Stimulated activated CD4-positive, alpha-beta T cell treated with anti-CD3 and anti-CD28 coated beads, Interleukin-1b, Interleukin-23, amount 100 ng/mL, for 4 hours (primary cell): ENCODE data around the gene KCTD16.

Experiments
- DNase-seq, 2 donors: peaks; one replicate each; pipeline ENCODE4 v3.0.0-alpha.2; 2020; ENCODE audit warnings: low read depth in 2 of 2

KCTD16 gene

DNA sequence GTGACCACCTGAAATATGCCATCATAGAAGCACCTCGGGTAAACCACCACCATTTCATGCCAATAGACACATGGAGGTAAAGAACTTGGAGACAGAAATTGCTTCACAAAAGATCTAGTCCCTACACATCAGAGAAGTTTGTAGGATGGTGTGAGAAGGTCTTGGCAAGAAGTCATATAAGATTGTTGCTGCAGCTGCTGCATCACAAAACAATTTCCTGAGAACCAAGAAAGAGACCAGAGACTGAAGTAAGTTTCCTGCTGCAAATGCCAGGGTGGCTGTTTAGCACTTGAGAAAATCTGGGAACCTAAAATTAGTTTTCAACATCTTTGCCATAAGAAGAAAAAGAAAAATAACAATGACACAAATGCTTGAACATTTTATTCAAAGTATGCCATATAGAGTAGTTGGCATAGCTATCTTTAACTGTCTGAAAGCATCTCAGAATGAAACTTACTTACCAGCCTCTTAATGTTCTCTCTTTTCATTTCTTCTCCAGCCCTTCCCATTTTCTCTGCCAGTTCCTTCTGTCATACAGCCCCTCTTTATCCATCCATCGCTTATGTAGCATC lies 114.3 kb downstream of the KCTD16 start:
- no peak for DNase-seq

DNA sequence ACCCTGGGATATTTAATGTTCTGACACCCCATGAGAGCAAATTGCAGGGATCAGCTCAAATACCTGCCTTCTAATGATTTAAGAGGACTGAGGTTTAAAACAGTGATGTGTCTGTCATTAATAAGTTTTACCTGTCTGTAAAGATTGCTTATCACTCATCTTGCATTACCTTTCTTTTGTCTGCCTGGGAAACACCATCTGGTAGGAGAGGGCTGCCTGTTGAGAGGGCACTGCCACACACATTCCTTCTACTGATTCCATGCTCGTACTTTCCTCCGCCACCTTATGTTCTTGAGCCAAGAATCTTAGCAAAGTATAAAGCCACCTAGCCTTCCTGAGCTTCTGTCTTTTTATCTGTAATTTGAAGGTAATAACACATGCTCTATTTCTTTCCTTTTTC lies 118.6 kb downstream of the KCTD16 start:
- DNase-seq, result no peak

- DNase-seq, result no peak
Observed at GRCh38 chr5:144292029-144292428, 121.4 kb downstream of the KCTD16 start.

DNA sequence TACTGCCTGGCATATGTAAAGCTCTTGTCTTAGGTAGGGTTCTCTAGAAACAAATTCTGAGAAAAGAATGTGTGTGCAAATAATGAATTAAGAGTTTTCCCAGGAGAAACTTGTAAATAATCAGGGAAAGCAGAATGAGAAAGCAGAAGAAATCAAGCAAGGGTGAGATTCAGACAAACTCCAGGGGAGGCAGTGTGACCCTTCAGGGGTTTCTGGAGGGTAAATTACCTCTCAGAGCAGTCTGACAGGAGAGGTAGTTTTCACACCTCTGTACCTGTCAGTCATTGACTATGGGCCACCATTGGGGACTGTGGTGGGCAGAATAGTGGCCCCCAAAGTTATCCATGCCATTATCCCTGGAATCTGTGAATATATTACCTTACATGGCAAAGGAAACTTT lies 124.6 kb downstream of the KCTD16 start:
- DNase-seq, result no peak

- DNase-seq, result no peak
Observed at GRCh38 chr5:144297081-144297480, 126.4 kb downstream of the KCTD16 start.

DNA sequence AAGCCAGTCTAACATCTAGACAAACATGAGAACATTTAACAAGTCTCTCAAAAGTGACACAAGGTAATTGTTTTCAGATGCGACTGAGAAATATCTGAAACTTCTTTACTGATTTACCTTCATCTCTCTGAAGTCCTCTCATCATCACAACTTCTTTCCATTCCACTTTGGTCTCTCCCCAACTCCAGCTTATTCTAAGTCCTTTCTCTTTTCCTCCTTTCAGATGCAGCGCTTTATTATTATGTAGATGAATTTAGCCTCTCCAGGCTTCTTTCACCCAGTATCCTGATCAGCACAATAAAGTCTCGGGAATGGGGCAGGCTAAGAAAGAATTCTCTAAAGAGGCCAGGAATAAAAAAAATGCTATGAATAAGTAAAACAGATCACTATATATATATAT lies 128.0 kb downstream of the KCTD16 start:
- no peak for DNase-seq

DNA sequence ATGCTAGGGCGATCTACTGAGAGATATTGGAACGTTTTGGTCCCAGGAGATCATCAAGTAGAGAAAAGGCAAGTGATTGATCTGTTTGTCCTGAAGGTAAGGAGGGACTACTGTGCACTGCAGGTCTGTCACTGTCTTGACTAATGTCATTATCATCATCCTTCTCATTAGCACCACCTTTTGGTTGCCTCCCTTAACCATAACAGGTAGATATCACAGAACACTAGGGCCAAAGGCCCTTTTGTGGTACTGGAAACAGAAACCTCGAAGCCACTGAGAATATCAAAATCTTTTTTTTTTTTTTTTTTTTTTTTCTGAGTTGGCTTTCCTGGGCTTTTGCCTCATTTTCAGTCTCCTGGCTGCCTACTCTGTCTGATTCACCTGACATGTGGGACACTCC lies 134.0 kb downstream of the KCTD16 start:
- DNase-seq, result no peak

DNA sequence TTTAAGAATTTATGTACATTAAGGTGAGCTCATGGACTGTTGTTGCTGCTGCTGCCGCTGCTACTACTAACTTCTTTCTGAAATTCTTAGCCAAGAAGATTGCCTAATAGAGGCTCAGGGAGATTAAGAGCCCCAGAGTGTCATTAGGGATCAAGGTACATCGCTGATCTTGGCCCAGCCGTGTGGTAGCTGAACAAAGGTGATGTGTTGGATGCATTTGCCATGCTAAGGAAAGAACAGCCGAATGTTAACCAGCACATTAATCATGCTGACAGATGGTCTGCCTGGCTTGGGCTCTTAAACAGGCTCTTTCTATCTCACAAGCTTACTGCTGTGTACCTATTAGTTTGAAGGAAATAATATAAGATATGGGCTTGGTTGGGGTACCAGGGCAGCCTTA lies 137.1 kb downstream of the KCTD16 start:
- no peak for DNase-seq

GRCh38 chr5:144308174-144308573 lies 137.5 kb downstream of the KCTD16 start:
- DNase-seq, result no peak

- DNase-seq, result no peak
Observed at GRCh38 chr5:144308906-144309670, 138.4 kb downstream of the KCTD16 start.

DNA sequence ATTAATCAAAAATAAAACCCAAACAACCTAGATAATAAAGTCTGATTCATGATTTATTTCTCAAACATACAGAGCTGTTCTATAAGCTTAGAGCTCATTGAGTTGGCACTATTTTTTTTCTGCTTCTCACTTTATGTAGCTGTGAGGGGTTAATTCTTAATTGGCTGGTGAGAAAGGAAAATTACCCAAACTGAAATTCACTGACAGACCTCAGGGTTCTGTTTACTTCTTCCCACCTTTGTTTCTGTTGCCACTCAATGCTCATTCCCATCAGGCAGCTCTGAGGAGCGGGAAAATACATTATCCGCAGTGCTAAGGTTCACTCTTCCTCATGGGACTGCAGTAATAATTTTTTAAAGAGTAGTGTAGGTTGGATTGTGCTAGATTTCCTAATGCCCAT lies 139.9 kb downstream of the KCTD16 start:
- DNase-seq, result no peak

GRCh38 chr5:144313147-144313726 lies 142.6 kb downstream of the KCTD16 start:
- no peak for DNase-seq

- DNase-seq, result no peak
Observed at GRCh38 chr5:144315026-144315425, 144.4 kb downstream of the KCTD16 start.

DNA sequence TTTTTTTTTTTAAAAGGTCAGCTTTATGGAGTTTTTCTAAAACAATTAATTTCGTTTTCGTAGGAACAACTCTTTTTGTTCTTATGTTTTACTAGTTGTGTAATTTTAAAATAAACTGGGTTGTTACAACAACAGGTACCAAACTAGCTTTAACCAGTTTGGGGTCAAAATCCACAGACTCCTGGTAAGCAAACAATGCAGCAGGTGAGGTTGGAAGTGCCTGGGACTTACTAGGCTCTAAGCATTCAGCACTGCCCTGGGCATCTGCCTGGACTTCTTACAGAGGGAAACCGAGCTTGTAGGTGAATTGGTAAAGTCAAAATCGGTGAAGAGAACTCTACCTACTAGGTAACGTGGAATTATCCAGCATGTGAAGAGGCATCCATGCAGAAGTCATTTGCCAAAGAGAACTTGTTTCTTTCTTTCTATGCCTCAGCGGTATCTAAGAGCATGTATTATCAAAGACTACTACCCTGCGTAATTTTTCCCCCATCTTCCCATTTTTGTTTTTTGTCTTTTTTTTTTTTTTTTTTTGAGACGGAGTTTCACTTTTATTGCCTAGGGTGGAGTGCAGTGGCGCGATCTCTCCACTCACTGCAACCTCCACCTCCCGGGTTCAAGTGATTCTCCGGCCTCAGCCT lies 145.4 kb downstream of the KCTD16 start:
- no peak for DNase-seq

- DNase-seq, result no peak
Observed at GRCh38 chr5:144318011-144318410, 147.3 kb downstream of the KCTD16 start.

DNA sequence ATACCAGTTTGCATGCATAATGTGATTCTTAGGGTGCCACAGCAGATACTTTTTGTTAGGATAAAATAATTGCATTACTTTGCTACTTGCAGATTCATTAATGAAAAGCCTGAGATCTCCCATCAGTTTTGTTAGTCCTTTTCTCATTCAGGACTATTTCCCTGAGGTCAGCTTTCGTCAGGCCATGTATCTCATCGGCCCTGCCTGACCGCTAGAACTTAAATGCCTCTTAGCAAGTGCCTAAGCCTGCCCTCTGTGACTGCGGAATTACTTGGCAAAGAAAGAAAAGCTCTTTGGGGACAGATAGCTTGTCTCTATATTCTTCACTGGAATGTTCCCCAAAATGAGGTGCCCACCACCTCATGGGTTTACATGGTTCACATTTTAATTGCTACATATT lies 147.8 kb downstream of the KCTD16 start:
- DNase-seq, result no peak

DNA sequence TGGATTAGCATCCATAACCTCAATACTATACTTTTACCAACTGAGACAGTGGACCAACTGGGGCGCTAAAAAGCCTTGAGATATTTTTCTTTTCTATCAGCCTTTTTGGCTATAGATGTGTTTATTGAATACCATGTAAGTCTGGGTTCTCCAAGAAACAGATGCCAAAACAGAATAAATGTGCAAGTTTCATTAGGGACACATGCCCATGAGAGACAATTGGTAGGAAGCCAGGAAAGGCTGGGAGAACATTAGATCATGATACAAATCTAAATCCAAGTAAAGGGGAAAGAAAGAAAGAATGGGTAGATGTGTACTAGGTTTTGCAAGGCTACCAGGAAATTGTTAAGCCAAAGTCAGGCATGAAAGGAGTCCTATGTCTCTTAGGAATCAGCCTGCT lies 152.5 kb downstream of the KCTD16 start:
- DNase-seq, result no peak

DNA sequence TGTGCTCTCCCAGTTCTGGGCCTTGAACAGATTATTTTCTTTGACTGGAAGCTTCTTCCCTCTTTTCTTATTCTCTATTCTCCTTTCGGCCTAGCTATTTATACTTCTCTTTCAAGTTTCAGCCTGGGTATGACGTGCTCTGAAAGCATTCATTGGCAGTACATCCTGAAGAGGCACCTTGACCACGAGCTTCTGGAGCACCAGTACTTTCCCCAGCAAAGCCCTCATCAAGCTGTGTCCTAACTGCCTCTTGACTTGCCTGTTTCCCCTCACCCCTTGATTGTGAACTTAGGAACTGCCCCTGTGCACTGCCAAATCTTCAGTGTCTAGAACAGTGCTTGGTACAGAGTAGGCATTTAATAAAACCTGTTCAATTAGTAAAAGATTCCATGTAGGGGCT lies 154.9 kb downstream of the KCTD16 start:
- no peak for DNase-seq

DNA sequence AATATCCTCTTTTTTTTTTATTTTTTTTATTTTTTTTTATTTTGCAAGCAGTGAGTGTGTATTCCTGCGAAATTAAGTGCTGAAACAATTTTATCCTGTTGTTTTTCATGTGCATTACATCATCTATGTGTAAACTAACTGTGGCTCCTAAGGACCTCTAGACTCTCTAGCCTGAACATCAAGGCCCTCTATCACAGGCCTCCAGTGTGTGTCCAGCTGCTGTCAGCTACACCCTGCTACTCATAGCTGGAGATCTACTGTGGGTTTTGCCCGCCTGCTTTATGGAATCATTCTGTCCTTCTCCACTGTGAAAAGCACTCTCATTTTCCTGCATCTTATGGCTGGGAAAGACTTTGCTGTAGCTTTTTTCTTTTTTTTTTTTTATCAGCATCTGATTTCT lies 157.8 kb downstream of the KCTD16 start:
- no peak for DNase-seq

- no peak for DNase-seq
Observed at GRCh38 chr5:144328980-144329379, 158.3 kb downstream of the KCTD16 start.

DNA sequence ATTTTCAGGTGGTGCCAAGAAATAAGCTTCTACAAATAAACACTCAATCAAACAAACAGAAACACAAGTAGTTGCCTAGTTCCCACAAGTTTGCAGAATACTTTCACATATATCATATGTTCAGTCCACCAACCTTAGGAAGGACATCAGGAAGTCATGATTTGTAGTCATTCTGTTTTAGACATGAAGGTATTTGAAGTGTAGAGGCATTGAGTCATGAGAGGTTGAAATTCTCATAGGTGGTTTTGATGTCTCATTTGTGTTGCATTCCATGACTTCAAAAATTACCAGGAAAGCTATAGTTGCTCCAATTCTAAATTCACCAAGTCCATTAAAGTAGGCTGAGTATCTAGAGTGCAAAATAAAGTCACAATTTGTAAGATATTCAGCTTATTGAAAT lies 159.0 kb downstream of the KCTD16 start:
- no peak for DNase-seq

- no peak for DNase-seq
Observed at GRCh38 chr5:144331361-144331760, 160.7 kb downstream of the KCTD16 start.

- DNase-seq, result no peak
Observed at GRCh38 chr5:144332265-144332664, 161.6 kb downstream of the KCTD16 start.
